PC-3 (cell line): ENCODE measurements around the gene SPSB1.

ENCODE experiments used
- CTCF ChIP-seq: fragments of 300-600 bp; sonication (generic); conservative IDR thresholded peaks from 2 replicates; pipeline ENCODE4 v1.5.1; 2017; ENCODE audit warnings: antibody characterized with exemption, low read depth, mild to moderate bottlenecking, low read length
- EZH2 ChIP-seq: fragments of 300-600 bp; sonication (generic); IDR thresholded peaks from one replicate; pipeline ENCODE4 v1.6.1; 2017; ENCODE audit warnings: antibody characterized with exemption, mild to moderate bottlenecking, low read length; ENCODE audit not compliant: unreplicated experiment
- EZH2phosphoT487 ChIP-seq: fragments of 300-600 bp; sonication (generic); IDR thresholded peaks from 2 replicates; pipeline ENCODE4 v1.6.1; 2018; ENCODE audit warnings: mild to moderate bottlenecking, antibody characterized with exemption, low read length, borderline replicate concordance

- TF ChIP-seq EZH2phosphoT487, result no peak
- TF ChIP-seq CTCF, result no peak
- TF ChIP-seq EZH2, result no peak
These were observed 118.1 kb downstream of the SPSB1 start for GRCh38 chr1:9410737-9411297.
